ENCODE results near the gene VPS4B.

DNA sequence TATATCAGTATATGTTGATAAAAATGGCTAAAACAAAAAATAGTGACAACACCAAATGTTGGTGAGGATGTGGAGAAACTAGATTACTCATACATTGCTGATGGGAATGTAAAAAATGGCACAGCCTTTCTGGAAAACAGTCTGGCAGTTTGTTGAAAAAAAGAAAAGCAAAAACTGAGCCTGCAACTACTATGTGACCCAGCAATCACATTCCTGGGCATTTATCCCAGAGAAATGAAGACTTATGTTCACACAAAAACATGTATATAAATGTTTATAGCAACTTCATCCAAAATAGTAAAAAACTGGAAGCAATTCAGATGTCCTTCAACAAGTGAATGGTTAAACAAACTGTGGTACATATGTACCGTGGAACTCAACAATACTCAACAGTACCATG lies 47.7 kb downstream of the VPS4B start:
- no peak for TF ChIP-seq ZNF274 (IDR thresholded peaks at IDR 0.05; ENCODE audit: insufficient read depth, insufficient read length)
- TF ChIP-seq KDM1A (IDR thresholded peaks at IDR 0.05; ENCODE audit: borderline replicate concordance), result no peak
- TF ChIP-seq RAD51 (IDR thresholded peaks at IDR 0.05), result no peak
- TF ChIP-seq POLR2A (IDR thresholded peaks at IDR 0.05; ENCODE audit: low read depth, low read length), result no peak
- no peak for TF ChIP-seq POLR2AphosphoS5 (IDR thresholded peaks at IDR 0.05; ENCODE audit: low read length)

All from GM12878 (cell line).